ENCODE measurements around the gene UCN. TPM values are rescaled to one million over a fixed set of nuclear protein-coding genes. Genes with fewer than 3 reads are reported as not detected.
"Not testable (repeated sequence)": the region's sequence is repeated elsewhere in the genome, so short reads cannot be mapped to it uniquely, and the experiment has no call there.

Gene UCN, protein sequence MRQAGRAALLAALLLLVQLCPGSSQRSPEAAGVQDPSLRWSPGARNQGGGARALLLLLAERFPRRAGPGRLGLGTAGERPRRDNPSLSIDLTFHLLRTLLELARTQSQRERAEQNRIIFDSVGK
- total RNA-seq, result 1.1 TPM

DNA sequence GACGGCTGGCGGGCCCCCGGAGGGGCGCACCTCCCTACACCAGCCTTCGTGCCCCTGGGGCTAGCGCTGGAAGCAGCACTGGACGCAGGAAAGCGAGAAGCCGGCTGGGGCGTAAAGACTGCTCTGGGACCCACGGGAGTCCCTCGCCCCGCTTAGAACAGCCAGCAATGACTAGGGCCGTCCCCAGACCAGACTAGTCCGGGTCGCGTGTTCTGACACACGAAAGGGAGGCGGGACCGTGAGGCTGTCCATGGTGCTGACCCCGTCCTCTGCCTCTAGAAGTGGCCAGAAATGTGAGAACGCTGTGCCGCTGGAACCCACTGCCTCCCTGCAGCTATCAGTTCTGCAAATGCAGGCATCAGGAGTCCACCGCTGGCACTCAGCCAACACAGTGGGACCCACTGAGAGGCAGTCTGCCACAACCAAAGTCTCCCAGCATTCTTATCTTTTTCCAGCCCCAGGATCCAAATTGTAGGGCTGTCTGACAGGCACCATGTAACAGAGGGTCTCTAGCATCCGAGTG is at the start of gene UCN:
Gene UCN (minus strand): TSS at position 87 of the 523 bp plus-strand sequence. CDS start 550 bp downstream, outside the sequence.
- no peak for DNase-seq

DNA sequence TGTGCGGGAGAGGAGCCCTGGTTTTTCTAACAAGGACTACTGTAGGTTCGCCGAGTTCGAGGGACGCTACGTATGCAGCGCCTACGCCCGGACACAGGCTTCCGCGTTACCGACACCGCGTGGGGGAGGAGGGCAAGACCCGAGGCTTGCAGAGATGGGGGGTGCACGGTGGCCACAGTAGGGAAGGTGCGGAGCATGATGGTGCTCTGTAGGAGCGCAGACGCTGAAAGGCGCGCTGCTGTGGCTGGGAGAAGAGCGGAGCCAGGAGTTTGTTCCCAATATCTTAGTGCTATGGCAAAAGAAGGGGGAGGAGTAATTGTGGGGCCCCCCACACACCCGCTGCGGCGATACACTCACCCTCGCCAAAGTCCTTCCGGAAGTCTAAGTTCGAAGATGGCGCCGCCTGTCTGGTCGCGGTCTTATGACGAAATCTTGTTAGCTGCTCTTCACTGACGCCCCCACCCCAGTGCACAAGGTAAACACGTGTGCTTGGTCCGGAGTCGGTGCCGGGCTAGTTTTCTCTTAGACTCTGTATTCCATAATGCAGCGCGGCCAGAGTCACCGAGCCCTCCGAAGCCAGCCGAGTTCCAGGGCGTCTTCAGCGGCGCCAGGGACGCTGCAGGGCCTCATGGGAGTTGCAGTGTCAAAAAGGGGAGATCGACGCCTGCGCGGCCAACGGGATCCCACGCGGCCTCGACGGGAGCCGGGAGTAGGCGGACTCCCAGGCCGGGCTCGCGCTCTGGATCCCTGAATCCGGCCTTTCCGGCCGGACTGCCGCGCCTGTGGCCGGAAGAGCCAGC is 48.3 kb upstream of the UCN start, which contains the start of gene GTF3C2:
Gene GTF3C2 (minus strand): TSS at position 383 of the 800 bp plus-strand sequence. CDS start 13,210 bp downstream, outside the sequence.
- peak; percentile 97 for DNase-seq

DNA sequence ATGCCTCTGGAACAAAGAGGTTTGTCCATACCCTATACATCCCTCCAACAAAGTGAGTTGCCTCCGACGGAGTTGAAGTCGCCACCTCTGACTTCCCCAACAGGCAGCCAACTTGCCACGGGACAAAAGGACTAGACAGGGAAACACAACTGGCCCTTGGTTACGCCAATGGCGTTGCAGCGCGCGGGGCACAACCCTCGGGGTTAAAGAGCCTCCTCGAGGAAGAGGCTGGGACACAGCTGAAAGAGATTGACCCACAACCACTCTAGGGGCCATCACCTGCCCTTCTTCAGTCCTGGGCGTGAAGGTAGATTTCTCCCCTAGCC is 47.8 kb upstream of the UCN start:
- DNase-seq, result no peak

DNA sequence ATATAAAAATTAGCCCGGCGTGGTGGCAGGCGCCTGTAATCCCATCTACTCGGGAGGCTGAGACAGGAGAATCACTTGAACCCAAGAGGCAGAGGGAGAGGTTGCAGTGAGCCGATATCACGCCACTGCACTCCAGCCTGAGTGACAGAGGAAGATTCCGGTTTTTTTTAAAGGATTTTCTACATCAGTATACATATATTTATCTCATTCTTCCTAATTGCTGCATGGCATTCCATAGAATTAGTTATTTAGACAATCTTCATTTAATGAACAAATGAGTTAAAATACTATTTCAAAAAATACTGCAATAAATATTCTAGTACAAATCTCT is 46.3 kb upstream of the UCN start:
- no peak for DNase-seq

DNA sequence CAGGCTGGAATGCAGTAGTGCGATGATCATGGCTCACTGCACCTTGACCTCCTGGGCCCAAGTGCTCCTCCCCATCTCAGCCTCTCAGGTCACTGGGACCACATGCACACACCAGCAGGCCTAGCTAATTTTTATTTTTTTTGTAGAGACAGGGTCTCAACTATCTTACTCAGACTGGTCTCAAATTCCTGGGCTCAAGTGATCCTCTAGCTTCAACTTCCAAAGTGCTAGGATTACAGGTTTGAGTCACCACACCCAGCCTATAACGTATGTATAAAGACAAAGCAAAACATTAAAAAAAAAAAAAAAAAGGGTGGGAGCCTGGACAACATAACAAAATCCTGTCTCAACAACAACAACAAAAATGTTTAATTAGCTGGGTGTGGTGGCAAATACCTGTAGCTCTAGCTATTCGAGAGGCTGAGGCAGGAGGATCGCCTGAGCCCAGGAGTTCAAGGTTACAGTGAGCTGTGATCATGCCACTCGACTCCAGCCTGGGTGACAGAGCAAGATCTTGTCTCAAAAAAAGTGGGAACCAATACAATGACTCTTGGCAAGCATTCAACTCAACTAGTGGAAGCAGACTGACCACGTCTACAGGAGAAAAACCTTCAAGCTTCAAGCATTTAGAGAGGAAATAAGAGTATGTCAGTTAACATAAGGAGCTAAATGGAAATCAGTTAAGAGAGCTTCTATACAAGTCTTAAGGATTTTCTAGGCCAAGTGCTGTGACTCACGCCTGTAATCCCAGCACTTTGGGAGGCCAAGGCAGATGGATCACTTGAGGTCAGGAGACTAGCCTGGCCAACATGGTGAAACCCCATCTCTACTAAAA is 45.7 kb upstream of the UCN start:
- no peak for DNase-seq

DNA sequence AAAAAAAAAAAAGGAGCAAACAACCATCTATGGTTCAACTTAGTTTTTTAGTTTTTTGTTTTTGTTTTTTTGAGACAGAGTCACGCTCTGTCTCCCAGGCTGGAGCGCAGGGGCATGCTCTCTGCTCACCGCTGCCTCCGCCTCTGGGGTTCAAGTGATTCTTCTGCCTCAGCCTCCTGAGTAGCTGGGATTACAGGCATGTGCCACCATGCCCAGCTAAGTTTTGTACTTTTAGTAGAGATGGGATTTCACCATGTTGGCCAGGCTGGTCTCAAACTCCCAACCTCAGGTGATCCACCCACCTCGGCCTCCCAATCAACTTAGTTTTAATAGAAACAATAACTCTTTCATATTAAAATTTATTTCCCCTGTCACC is 45.1 kb upstream of the UCN start:
- DNase-seq, result not testable (repeated sequence)

DNA sequence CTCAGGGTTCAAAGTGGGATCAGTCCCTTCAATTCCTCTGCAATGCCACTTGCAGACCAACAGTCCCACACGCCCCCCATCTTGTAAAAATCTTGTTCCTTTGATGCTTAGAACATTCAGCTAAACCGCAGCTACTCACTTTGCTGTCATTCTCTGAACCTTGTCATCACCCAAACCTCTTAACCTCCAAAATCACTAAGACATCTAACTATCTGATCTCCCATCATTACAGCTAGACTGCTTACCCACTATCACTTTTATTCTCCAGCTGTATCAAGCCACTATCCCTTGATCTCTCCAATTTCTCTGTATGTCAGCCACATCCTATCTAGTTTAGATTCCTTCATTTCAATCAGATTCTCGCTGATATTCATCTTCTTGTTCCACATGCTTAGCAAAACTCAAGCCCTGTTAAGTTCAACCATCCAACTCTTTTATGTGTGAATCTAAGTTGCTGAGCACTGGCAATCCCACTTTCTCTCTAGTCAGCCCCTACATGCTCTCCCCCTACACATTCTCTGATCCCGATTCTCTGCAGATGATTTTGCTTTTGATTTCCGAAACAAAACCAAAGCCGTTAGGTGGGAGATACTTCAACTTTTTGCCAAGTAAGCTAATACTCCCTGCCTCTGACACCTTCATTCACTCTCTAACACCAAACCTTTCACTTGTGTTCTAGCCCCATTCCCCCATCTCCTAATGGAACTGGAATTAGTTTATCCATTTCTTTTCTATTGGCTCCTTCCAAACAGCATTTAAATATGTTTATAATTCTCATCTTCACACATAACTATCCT is 43.8 kb upstream of the UCN start:
- no peak for DNase-seq

DNA sequence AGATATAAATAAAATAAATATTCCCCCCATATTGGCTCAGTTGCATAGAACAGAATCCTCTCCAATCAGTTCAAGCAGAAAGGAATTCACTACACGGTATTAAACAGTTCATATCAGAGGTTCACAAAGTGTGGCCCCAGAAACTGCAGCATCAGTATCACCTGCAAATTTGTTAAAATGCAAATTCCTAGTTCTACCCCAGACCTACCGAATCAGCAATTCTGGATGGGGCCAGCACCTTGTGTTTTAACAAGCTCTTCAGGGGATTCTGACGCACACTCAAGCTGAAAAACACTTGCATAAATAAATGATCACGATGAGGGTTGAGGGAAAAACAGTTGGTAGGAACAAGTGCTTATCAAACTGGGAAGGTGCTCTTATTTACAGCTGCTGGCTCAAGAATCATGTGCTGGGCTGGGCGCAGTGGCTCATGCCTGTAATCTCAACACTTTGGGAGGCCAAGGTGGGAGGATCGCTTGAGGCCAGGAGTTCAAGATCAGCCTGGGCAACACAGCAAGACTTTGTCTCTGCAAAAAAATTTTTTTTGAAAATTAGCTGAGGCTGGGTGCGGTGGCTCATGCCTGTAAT is 42.0 kb upstream of the UCN start:
- DNase-seq, result no peak

DNA sequence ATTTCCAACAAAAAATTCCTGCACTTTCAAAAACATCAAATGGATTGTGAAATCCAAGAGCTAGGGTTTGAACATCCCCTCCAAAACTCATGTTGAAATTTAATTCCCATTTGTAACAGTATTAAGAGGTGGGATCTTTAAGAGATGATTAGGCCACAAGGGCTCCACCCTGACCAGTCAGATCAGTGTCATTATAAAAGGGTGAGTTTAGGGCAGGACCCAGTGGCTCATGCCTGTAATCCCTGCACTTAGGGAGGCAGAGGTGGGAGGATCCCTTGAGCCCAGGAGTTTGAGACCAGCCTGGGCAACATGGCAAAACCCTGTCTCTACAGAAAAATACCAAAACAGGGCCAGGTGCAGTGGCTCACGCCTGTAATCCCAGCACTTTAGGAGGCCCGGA is 39.4 kb upstream of the UCN start:
- DNase-seq, result no peak

DNA sequence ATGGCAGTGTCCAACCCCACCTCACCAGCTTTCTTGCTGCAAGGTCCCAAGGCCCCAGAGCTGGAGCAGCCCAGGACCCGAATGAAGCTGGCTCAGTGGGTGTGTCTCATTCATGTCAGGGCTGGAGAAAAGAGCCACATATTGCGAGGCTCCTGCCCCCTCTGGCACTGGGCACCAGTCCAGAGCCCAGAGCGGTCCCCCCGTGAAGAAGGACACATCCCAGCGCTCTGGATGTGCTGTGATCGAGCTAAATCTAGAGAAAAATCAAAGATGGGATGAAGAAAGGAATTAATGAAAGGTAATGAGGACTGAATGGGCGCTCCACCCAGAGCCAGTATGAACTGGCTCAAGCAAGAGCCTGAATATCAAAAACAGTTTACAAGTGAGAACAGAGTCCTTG is 27.9 kb upstream of the UCN start:
- no peak for DNase-seq

DNA sequence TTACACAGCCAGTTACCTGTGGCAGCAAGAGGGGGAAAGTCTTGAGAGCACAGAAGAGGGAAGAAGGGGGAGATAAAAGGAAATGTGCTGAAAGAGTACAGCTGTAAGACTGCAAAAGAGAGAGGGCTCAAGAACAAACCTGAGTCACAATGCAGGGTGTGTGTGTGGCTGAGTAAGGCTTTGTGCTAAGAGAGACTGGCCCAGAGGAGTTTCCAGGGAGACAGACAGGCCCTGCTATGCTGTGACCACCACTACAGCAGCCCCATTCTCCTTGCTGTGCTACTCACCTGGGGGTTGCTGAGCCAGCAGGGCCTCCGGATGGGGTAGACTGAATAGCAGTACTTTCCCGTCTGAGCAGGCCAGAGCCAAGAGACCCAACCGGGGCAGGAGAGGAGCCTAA is 27.1 kb upstream of the UCN start:
- no peak for DNase-seq

DNA sequence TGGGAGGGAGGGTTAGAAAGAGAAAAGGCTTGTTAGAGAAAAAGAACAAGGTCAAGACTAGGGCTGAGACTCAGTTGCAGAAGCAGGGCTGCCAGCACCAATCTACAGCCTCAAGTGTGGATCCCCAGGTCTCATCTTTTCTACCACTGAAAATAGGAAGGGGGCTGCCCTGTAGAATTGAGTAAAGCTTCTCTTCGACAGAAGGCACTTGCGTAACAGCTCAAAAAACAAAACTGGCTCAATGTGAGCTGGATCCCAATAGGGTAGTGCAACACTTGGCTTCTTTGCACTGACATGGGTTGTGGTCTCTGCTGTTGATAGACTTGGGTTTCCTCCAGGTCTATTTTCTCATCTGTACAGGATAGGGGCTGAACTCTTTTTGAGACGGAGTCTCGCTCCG is 16.5 kb upstream of the UCN start:
- no peak for DNase-seq

DNA sequence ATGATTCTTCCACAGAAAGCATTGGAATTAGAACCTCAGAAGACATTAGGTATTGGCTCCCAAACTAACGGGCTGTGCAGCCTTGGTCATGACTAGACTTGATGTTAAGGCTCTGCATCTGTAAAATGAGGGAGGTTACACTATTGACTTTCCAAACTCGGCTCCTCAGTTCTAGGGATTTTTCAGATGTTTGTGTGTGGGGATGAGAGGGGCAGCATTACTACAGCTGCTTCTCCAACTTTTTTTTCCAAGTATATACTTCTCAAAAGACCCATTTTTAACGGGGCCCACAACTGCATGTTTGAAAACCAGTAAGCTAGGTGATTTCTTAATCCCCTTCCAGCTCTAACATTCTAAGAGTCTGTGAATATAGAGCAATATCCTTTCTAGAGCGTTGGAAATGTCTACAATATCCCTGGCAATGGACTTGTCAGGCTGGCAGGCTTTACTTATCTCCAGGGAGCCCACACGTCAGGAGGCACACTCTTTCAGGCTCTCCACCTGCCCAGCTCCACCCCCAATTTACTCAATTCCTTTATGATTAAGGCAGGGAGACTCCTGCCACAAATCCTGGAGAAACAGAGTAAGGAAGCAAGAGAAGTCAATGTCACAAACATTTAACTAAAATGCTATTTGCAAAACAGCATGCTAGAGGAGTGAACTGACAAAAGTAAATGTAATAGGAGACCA is 15.5 kb upstream of the UCN start:
- DNase-seq, result no peak

DNA sequence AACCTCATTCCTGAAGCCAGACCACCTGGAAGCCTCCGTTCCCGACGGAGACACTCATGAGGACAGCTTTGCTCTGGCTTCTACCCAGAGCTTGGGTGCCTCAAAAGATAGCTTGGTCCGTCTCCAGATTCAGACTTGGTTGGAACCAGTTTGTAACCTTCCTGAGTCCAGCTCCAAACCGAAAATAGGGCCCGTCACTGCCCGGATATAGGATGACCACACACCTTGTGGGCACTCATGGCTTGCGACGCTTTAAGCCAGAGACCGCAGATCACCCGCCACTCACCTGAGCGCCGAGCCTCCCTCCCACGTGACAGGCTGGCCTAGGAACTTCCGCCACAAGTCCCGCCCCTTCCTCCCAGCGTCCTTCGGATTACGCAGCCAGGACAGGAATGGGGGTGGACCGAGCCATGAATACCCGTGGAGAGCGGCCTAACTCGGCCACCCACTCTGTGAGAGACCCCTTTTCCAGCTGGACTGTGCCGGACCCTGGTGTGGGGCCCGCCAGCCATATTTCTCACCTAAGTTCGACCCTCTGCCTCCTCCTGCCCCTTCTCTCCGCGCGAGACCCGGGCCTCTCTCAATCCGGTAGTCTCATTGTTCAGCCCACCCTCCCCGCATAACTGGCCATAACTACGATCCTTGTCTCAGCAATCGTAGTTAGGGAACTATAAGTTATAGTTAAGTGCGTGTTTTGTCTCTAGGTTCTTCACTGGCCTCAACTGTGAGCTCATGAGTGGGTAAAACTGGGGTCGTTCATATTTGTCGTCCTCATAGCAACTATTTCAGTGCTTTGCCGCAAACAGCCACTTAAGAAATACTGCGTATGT is 14.7 kb upstream of the UCN start, which contains the start of gene MPV17:
Gene MPV17 (minus strand): TSS at position 332 of the 830 bp plus-strand sequence. CDS start 580 bp downstream, outside the sequence.
- DNase-seq, result peak; percentile 87

DNA sequence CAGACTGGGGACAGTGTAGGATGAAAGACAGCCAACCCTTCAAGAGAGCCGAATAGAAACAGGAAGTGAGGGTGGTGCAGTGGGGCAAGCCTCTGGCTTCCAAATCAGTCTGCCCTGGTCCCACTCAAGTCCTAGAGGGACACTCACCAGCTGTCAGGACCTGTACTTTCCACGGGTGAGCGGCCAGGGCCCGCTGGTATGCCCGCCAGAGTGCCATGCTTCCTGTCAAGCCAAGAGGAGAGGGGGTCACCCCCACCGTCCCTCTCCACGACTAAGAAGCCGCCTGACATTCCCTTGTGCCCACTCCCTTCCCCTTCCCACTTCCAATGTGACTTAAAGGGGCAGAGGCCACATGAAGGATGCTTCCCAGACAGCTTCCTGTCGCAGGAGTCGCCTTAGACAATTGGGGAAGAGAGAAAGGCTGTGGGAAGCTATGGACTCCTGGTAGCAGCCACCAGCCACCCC is 14.1 kb upstream of the UCN start:
- DNase-seq, result no peak

DNA sequence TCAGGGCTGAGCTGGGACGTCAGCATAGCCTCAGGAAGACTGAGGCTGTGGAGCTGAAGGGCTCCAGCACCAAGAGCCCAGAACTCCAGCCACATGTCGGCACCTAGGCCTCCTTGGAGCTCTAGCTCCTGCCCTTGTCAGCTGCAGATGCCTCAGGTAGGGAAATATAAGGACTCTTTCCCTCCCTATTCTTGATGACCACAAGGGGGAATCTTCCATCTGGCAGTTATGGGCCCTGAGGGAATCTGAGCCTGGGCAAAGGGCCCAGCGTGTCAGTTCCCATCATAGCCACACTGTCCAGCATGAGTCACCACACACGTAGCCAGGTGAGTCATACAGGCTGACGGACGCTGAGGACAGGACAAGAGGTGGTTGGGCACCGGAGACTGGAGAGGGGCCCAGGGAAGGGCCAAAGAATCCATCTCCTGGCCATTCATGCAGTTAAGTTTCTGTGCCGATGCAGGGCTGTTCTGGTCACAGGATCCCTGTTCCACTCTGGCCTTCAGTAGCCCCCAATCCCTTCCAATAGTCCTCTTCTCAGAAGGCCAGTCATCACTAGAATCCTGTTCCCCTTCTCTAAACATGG is 12.8 kb upstream of the UCN start:
- no peak for DNase-seq

DNA sequence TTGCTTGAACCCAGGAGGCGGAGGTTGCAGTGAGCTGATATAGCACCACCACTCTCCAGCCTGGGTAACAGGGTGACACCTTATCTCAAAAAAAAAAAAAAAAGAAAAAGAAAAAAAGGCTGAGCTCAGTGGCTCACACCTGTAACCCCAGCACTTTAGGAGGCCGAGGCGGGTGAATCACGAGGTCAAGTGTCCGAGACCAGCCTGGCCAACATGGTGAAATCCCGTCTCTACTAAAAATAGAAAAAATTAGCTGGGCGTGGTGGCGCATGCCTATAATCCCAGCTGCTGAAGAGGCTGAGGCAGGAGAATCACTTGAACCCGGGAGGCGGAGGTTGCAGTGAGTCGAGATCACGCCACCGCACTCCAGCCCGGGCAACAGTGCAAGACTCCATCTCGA is 11.6 kb upstream of the UCN start:
- DNase-seq, result not testable (repeated sequence)

DNA sequence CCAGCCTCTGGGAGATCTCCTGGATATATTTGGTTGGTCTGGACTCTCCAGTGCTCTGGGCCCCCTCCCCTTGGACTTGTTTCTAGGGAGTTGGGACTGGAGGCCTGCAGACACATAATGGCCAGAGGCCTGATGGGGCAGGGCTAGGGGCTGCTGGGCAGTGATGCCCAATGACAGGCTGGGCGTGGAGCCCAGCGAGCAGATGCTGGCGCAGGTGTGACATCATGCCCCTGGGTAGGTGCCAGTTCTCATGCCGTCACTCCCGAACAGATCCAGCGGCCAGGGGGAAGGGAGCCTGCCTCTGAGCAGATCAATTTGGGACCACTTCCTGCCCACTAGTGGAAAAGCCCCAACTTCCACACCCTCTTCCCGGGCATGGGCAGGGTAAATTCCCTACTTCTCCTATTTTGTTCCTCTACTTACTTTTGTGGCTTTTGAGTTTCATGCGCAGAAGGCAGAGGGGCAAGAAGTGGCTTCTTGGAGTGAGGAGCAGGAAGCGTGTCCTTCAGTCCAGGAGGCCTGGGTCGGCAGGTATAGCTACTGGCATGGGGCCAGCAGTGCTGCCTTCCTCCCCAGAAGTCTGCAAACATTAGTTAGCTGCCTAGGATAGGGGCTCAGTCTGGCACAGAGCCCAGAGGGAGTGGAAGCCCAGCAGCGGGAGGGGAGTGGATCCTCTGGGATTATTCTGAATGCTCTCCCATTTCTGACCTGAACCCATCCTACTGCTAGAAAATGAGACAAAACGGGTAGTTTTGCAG is 8.6 kb upstream of the UCN start:
- DNase-seq, result peak; percentile 18

DNA sequence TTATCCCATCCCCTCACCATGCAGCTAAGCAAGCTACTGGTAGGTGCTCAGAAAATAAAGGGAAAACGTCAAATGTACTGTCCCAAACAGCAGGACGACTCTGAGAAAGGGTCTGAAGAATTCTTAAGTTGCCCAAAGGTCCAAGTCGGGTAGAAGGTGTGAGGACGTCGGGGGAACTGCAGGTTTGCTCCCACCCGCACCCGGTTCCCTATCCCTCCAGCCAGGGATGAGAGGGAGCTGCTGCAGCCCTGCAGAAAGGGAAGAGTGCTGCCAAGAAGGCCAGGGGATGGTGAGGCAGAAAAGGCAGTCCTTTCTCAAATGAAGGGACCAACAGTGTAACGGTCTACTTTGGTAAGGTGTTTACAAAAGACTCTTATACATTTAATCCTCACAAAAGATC is 6.9 kb upstream of the UCN start:
- no peak for DNase-seq
